Nephron (organoid): ENCODE results near the gene GYG2.

Experiments
- H3K27ac Mint-ChIP-seq, 3 experiments: 2 replicates each; pipeline ENCODE4 v1.8.0; 2020; ENCODE audit warnings: mixed read lengths in 3 of 3, mild to moderate bottlenecking in 2 of 3, moderate library complexity in 1 of 3
- H3K27me3 Mint-ChIP-seq: 2 replicates; pipeline ENCODE4 v1.8.0; 2021; ENCODE audit warnings: low read depth, mild to moderate bottlenecking, moderate library complexity, mixed read lengths
- H3K36me3 Mint-ChIP-seq: 2 replicates; pipeline ENCODE4 v1.8.0; 2020; ENCODE audit warnings: low read depth, mixed read lengths
- H3K4me1 Mint-ChIP-seq: 2 replicates; pipeline ENCODE4 v1.8.0; 2020; ENCODE audit warnings: mixed read lengths
- H3K4me3 Mint-ChIP-seq, 3 experiments: 2 replicates each; pipeline ENCODE4 v1.8.0; 2020; ENCODE audit warnings: mild to moderate bottlenecking in 3 of 3, mixed read lengths in 3 of 3, moderate library complexity in 2 of 3
- H3K9me3 Mint-ChIP-seq: 2 replicates; pipeline ENCODE4 v1.8.0; 2020; ENCODE audit warnings: mixed read lengths
- TF ChIP-seq, protein P1 (sequence below), 3 experiments: fragments of 200-600 bp; sonication (generic); IDR thresholded peaks; one replicate each; pipeline ENCODE4 v1.5.0; 2021; ENCODE audit warnings: antibody characterized with exemption in 3 of 3; ENCODE audit not compliant: unreplicated experiment in 3 of 3

Gene GYG2

DNA sequence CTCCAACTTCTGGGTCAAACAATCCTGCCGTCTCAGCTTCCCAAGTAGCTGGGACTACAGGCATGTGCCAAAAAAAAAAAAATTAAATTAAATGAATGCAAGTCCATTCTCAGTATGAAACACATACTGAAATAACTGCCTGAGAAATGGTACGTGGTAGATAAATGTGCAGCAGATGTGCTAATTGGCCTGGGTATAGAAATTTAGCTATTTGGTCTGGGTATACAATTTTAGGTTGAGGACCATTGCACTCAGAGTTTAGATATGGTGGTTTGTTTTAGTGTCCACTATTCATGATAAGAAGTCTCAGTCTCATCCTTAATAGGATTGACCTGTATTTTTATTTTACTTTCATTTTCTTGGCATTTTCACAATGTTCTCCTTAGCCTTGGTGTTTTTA lies 9.2 kb downstream of the GYG2 start:
- H3K4me1 Mint-ChIP-seq: peaks cover 3% of the 10 kb centered on the region
- peaks cover 47% of the 10 kb centered on the region for H3K9me3 Mint-ChIP-seq
- no peak overlapping the region for H3K4me3 Mint-ChIP-seq
- no peak overlapping the region for H3K27ac Mint-ChIP-seq
- H3K36me3 Mint-ChIP-seq: peaks cover 94% of the 10 kb centered on the region
- TF ChIP-seq, protein P1, sequence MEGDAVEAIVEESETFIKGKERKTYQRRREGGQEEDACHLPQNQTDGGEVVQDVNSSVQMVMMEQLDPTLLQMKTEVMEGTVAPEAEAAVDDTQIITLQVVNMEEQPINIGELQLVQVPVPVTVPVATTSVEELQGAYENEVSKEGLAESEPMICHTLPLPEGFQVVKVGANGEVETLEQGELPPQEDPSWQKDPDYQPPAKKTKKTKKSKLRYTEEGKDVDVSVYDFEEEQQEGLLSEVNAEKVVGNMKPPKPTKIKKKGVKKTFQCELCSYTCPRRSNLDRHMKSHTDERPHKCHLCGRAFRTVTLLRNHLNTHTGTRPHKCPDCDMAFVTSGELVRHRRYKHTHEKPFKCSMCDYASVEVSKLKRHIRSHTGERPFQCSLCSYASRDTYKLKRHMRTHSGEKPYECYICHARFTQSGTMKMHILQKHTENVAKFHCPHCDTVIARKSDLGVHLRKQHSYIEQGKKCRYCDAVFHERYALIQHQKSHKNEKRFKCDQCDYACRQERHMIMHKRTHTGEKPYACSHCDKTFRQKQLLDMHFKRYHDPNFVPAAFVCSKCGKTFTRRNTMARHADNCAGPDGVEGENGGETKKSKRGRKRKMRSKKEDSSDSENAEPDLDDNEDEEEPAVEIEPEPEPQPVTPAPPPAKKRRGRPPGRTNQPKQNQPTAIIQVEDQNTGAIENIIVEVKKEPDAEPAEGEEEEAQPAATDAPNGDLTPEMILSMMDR (IDR thresholded peaks at IDR 0.05; ENCODE audit: unreplicated experiment in 3 of 3): no peak
- H3K27me3 Mint-ChIP-seq: no peaks in the 10 kb centered on the region

GRCh38 chrX:2840961-2841360 lies 12.2 kb downstream of the GYG2 start:
- peaks cover 39% of the 10 kb centered on the region for H3K9me3 Mint-ChIP-seq
- H3K4me3 Mint-ChIP-seq: no peak overlapping the region
- peaks cover 78% of the 10 kb centered on the region for H3K36me3 Mint-ChIP-seq
- H3K27me3 Mint-ChIP-seq: no peaks in the 10 kb centered on the region
- no peak overlapping the region for H3K27ac Mint-ChIP-seq
- TF ChIP-seq, protein P1 (IDR thresholded peaks at IDR 0.05; ENCODE audit: unreplicated experiment in 3 of 3): no peak
- no peaks in the 10 kb centered on the region for H3K4me1 Mint-ChIP-seq

- Mint-ChIP-seq H3K27me3 (no peaks in the 10 kb centered on the region), H3K36me3 (peaks cover 73% of the 10 kb centered on the region), H3K27ac (no peak overlapping the region), H3K4me3 (no peak overlapping the region), H3K4me1 (no peaks in the 10 kb centered on the region), H3K9me3 (peaks cover 36% of the 10 kb centered on the region)
- TF ChIP-seq, protein P1 (IDR thresholded peaks at IDR 0.05; ENCODE audit: unreplicated experiment in 3 of 3): no peak
Measured at GRCh38 chrX:2841537-2841936, 12.8 kb downstream of the GYG2 start.

- no peak overlapping the region for H3K27ac Mint-ChIP-seq
- TF ChIP-seq, protein P1 (IDR thresholded peaks at IDR 0.05; ENCODE audit: unreplicated experiment in 3 of 3): no peak
- H3K4me1 Mint-ChIP-seq: peaks cover 20% of the 10 kb centered on the region
- no peak overlapping the region for H3K4me3 Mint-ChIP-seq
- H3K36me3 Mint-ChIP-seq: peaks cover 39% of the 10 kb centered on the region
- H3K9me3 Mint-ChIP-seq: no peaks in the 10 kb centered on the region
- H3K27me3 Mint-ChIP-seq: no peaks in the 10 kb centered on the region
Measured at GRCh38 chrX:2846992-2847391, 18.3 kb downstream of the GYG2 start.

- H3K27ac Mint-ChIP-seq: peak overlapping the region; percentile 16 to 86 (median 34)
- peak overlapping the region; percentile 1 to 18 (median 16) for H3K4me3 Mint-ChIP-seq
- TF ChIP-seq, protein P1 (IDR thresholded peaks at IDR 0.05; ENCODE audit: unreplicated experiment in 3 of 3): no peak
- H3K9me3 Mint-ChIP-seq: no peaks in the 10 kb centered on the region
- H3K27me3 Mint-ChIP-seq: no peaks in the 10 kb centered on the region
- H3K36me3 Mint-ChIP-seq: peaks cover 31% of the 10 kb centered on the region
- H3K4me1 Mint-ChIP-seq: peaks cover 20% of the 10 kb centered on the region
Measured at GRCh38 chrX:2848871-2849301, 20.2 kb downstream of the GYG2 start.

- TF ChIP-seq, protein P1 (IDR thresholded peaks at IDR 0.05; ENCODE audit: unreplicated experiment in 3 of 3): no peak
- H3K4me3 Mint-ChIP-seq: no peak overlapping the region
- no peaks in the 10 kb centered on the region for H3K27me3 Mint-ChIP-seq
- H3K27ac Mint-ChIP-seq: no peak overlapping the region
- H3K4me1 Mint-ChIP-seq: no peaks in the 10 kb centered on the region
- H3K9me3 Mint-ChIP-seq: no peaks in the 10 kb centered on the region
- peaks cover 54% of the 10 kb centered on the region for H3K36me3 Mint-ChIP-seq
Measured at GRCh38 chrX:2854918-2855317, 26.2 kb downstream of the GYG2 start.
